DND-41 (cell line): Measurements from ENCODE around the gene PTBP1.

Experiments
- ATAC-seq: fragments of 200-7000 bp; cut with Tn5 transposase; 3 replicates; pipeline ENCODE4 v1.9.1; 2021; ENCODE audit warnings: low read depth; ENCODE audit not compliant: insufficient read depth
- DNase-seq: peaks from one replicate; pipeline ENCODE4 v3.0.0-alpha.2; 2020
- H2AFZ ChIP-seq: 2 replicates; pipeline ENCODE4 v1.6.0; 2012; ENCODE audit warnings: low read depth, low read length
- H3K27ac ChIP-seq: 2 replicates; pipeline ENCODE4 v1.5.1; 2012; ENCODE audit warnings: low read length, inconsistent platforms
- H3K27me3 ChIP-seq: fragments of 200-600 bp; sonication (generic); 2 replicates; pipeline ENCODE4 v1.6.0; 2012; ENCODE audit warnings: low read length, mild to moderate bottlenecking, inconsistent platforms; ENCODE audit not compliant: insufficient read depth, poor library complexity
- H3K36me3 ChIP-seq: 2 replicates; pipeline ENCODE4 v1.5.1; 2012; ENCODE audit warnings: low read length, inconsistent platforms; ENCODE audit not compliant: insufficient read depth
- H3K4me1 ChIP-seq: 2 replicates; pipeline ENCODE4 v1.5.1; 2012; ENCODE audit warnings: mild to moderate bottlenecking, low read length; ENCODE audit not compliant: insufficient read depth
- H3K4me2 ChIP-seq: 2 replicates; pipeline ENCODE4 v1.6.0; 2012; ENCODE audit warnings: mild to moderate bottlenecking, moderate library complexity, low read length, inconsistent platforms; ENCODE audit not compliant: insufficient read depth
- H3K4me3 ChIP-seq, 2 experiments: fragments of 200-600 bp in 1 of 2; shearing (Covaris generic) in 1 of 2; 2 replicates each; pipeline ENCODE4 v1.5.1; 2012 to 2016; ENCODE audit warnings: inconsistent platforms in 2 of 2, low read length in 2 of 2, mild to moderate bottlenecking in 2 of 2, low read depth in 1 of 2, moderate library complexity in 1 of 2
- H3K79me2 ChIP-seq: 2 replicates; pipeline ENCODE4 v1.6.0; 2012; ENCODE audit warnings: low read length, inconsistent platforms; ENCODE audit not compliant: insufficient read depth
- H3K9ac ChIP-seq: 2 replicates; pipeline ENCODE4 v1.6.0; 2012; ENCODE audit warnings: low read depth, mild to moderate bottlenecking, inconsistent platforms, low read length, moderate library complexity
- H3K9me3 ChIP-seq: 2 replicates; pipeline ENCODE4 v1.5.1; 2012; ENCODE audit warnings: low read length, moderate library complexity, mild to moderate bottlenecking, inconsistent platforms; ENCODE audit not compliant: insufficient read depth, severe bottlenecking
- H4K20me1 ChIP-seq: 2 replicates; pipeline ENCODE4 v1.6.0; 2012; ENCODE audit warnings: low read length; ENCODE audit not compliant: insufficient read depth
- EZH2 ChIP-seq: IDR thresholded peaks from 3 replicates; pipeline ENCODE4 v1.6.1; 2012; ENCODE audit warnings: borderline replicate concordance, low read depth, mild to moderate bottlenecking, moderate library complexity, low read length, inconsistent platforms; ENCODE audit not compliant: severe bottlenecking
- TF ChIP-seq, protein P1 (sequence below): IDR thresholded peaks from 2 replicates; pipeline ENCODE4 v1.5.1; 2012; ENCODE audit warnings: borderline replicate concordance, low read length, moderate library complexity, mild to moderate bottlenecking; ENCODE audit not compliant: poor library complexity, severe bottlenecking; ENCODE audit errors: extremely low read depth

The PTBP1 gene

DNA sequence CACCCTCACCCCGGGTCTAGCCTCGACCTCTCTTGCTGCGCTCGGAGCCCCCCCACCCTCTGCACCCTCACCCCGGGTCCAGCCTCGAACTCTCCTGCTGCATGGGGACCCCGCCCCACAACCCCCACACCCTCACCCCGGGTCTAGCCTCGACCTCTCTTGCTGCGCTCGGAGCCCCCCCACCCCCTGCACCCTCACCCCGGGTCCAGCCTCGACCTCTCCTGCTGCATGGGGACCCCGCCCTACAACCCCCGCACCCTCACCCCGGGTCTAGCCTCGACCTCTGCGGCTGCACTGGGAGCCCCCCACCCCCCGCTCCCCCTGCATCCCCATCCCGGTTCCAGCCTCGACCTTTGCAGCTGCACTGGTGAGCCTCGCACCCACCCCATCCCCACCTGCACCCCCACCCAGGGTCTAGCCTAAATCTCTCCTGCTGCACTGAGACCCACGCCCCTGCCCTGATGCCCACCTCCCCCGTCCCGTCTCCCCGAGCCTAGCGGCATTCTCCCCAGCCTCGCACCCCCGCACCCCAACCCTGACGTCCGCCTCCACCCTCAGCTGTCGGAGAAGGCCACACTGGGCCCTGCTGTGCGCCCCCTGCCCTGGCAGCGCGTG is 64.0 kb downstream of the PTBP1 start:
- Histone ChIP-seq H3K4me1 (peaks cover 3% of the 10 kb centered on the region), H2AFZ (no peak overlapping the region), H3K4me2 (no peak overlapping the region), H3K4me3 (no peak overlapping the region), H3K79me2 (no peaks in the 10 kb centered on the region), H3K27ac (no peak overlapping the region), H3K36me3 (no peaks in the 10 kb centered on the region), H3K9me3 (no peaks in the 10 kb centered on the region), H3K27me3 (no peaks in the 10 kb centered on the region), H3K9ac (no peak overlapping the region), H4K20me1 (peaks cover 3% of the 10 kb centered on the region; the same call in 1 of the 2 replicates)
- ATAC-seq (no peak), DNase-seq (no peak)
- no peak for TF ChIP-seq EZH2
- TF ChIP-seq, protein P1, sequence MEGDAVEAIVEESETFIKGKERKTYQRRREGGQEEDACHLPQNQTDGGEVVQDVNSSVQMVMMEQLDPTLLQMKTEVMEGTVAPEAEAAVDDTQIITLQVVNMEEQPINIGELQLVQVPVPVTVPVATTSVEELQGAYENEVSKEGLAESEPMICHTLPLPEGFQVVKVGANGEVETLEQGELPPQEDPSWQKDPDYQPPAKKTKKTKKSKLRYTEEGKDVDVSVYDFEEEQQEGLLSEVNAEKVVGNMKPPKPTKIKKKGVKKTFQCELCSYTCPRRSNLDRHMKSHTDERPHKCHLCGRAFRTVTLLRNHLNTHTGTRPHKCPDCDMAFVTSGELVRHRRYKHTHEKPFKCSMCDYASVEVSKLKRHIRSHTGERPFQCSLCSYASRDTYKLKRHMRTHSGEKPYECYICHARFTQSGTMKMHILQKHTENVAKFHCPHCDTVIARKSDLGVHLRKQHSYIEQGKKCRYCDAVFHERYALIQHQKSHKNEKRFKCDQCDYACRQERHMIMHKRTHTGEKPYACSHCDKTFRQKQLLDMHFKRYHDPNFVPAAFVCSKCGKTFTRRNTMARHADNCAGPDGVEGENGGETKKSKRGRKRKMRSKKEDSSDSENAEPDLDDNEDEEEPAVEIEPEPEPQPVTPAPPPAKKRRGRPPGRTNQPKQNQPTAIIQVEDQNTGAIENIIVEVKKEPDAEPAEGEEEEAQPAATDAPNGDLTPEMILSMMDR, result no peak
